Cardiac muscle cell (in vitro differentiated cells and primary cell): ENCODE data around the gene CRYBG1. TPM values are rescaled to one million over a fixed set of nuclear protein-coding genes. Genes with fewer than 3 reads are reported as not detected.

ENCODE experiments used
- DNase-seq, 2 donors: peaks; one replicate each; pipeline versions ENCODE4 v3.0.0 to v3.0.0-alpha.2; 2010 to 2017; ENCODE audit warnings: low read depth in 1 of 2, low spot score in 1 of 2
- H3K27ac ChIP-seq: fragments of 200-600 bp; sonication (generic); 2 replicates; pipeline ENCODE4 v1.5.1; 2016
- H3K27me3 ChIP-seq: fragments of 200-600 bp; sonication (generic); 2 replicates; pipeline ENCODE4 v1.6.0; 2016; ENCODE audit warnings: control low read depth
- H3K36me3 ChIP-seq: fragments of 200-600 bp; sonication (generic); 2 replicates; pipeline ENCODE4 v1.5.1; 2016; ENCODE audit warnings: control low read depth
- H3K4me1 ChIP-seq: fragments of 200-600 bp; sonication (generic); 2 replicates; pipeline ENCODE4 v1.8.1; 2017; ENCODE audit warnings: low read depth, mild to moderate bottlenecking, mixed run types
- H3K4me3 ChIP-seq: fragments of 200-600 bp; sonication (generic); 2 replicates; pipeline ENCODE4 v1.5.1; 2016; ENCODE audit warnings: mild to moderate bottlenecking
- H3K9me3 ChIP-seq: fragments of 200-600 bp; sonication (generic); 2 replicates; pipeline ENCODE4 v1.5.1; 2017; ENCODE audit warnings: low read depth, mild to moderate bottlenecking, control low read depth
- polyA plus RNA-seq: library from polyadenylated mRNA; unstranded; fragments of >200 nt; fragmentation: Nextera tagmentation; extraction: Ambion mirVana; gene quantifications from 2 replicates; pipeline ENCODE4 v1.2.1, GENCODE V29; 2016
- total RNA-seq: library from RNA; depleted of rRNA; stranded (reverse); fragments of >200 nt; gene quantifications from 2 replicates; pipeline ENCODE4 v1.2.3, GENCODE V29; 2016
- TF ChIP-seq, protein P1 (sequence below): IDR thresholded peaks from 2 replicates; pipeline ENCODE4 v1.5.1; 2012; ENCODE audit warnings: low read depth, mild to moderate bottlenecking, low read length

Gene CRYBG1
- total and polyA plus RNA-seq, 2 experiments from 2014 or later, result 0.22 TPM; not detected in 1

GRCh38 chr6:106591111-106591825 is 230.8 kb downstream of the CRYBG1 start:
- H3K36me3 ChIP-seq, result no peaks in the 10 kb centered on the region
- H3K4me1 ChIP-seq, result no peaks in the 10 kb centered on the region
- DNase-seq, result peak in 1 of 2 donors; percentile 80
- H3K27ac ChIP-seq, result no peak overlapping the region
- no peak overlapping the region for H3K4me3 ChIP-seq
- no peaks in the 10 kb centered on the region for H3K9me3 ChIP-seq
- TF ChIP-seq, protein P1, sequence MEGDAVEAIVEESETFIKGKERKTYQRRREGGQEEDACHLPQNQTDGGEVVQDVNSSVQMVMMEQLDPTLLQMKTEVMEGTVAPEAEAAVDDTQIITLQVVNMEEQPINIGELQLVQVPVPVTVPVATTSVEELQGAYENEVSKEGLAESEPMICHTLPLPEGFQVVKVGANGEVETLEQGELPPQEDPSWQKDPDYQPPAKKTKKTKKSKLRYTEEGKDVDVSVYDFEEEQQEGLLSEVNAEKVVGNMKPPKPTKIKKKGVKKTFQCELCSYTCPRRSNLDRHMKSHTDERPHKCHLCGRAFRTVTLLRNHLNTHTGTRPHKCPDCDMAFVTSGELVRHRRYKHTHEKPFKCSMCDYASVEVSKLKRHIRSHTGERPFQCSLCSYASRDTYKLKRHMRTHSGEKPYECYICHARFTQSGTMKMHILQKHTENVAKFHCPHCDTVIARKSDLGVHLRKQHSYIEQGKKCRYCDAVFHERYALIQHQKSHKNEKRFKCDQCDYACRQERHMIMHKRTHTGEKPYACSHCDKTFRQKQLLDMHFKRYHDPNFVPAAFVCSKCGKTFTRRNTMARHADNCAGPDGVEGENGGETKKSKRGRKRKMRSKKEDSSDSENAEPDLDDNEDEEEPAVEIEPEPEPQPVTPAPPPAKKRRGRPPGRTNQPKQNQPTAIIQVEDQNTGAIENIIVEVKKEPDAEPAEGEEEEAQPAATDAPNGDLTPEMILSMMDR, result no peak
- no peaks in the 10 kb centered on the region for H3K27me3 ChIP-seq

DNA sequence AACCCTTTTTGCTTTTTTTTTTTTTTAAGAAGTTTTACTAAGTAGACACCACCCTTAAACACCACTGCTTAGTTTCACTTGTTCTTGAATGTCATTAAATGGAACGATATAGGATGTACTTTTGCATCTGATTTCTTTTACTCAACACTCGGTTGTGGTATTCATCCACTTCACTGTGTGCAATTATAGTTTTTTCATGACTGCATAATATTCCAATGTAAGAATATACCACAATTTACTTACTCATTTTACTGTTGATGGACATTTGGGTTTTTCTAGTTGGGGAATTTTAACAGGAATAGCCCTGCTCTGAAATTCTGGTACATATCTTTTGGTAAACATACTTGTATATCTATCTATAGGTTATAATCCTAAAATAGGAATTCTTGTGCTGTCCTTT is 238.9 kb downstream of the CRYBG1 start:
- Histone ChIP-seq H3K36me3 (no peaks in the 10 kb centered on the region), H3K4me3 (no peak overlapping the region), H3K9me3 (no peaks in the 10 kb centered on the region), H3K27ac (no peak overlapping the region), H3K27me3 (no peaks in the 10 kb centered on the region), H3K4me1 (no peaks in the 10 kb centered on the region)
- no peak for DNase-seq
- TF ChIP-seq, protein P1, result no peak

GRCh38 chr6:106600329-106600728 is 239.8 kb downstream of the CRYBG1 start:
- TF ChIP-seq, protein P1, result no peak
- Histone ChIP-seq H3K27ac (no peak overlapping the region), H3K36me3 (no peaks in the 10 kb centered on the region)

GRCh38 chr6:106608080-106608668 is 247.7 kb downstream of the CRYBG1 start:
- TF ChIP-seq, protein P1, result peak; percentile 58
- no peaks in the 10 kb centered on the region for H3K36me3 ChIP-seq
- H3K4me3 ChIP-seq, result no peak overlapping the region
- DNase-seq, result peak; percentile 64 to 65
- no peak overlapping the region for H3K27ac ChIP-seq
- no peaks in the 10 kb centered on the region for H3K27me3 ChIP-seq
- H3K9me3 ChIP-seq, result no peaks in the 10 kb centered on the region
- H3K4me1 ChIP-seq, result peaks cover 3% of the 10 kb centered on the region

More at GRCh38 chr6:106600329-106600728, 239.8 kb downstream of the CRYBG1 start:
- Histone ChIP-seq H3K4me3 (no peak overlapping the region), H3K4me1 (no peaks in the 10 kb centered on the region), H3K9me3 (no peaks in the 10 kb centered on the region), H3K27me3 (no peaks in the 10 kb centered on the region)
- no peak for DNase-seq

GRCh38 chr6:106609699-106610098 is 249.2 kb downstream of the CRYBG1 start:
- peaks cover 13% of the 10 kb centered on the region for H3K4me1 ChIP-seq
- TF ChIP-seq, protein P1, result peak; percentile 20
- no peaks in the 10 kb centered on the region for H3K9me3 ChIP-seq
- DNase-seq, result peak; percentile 13 to 47
- no peak overlapping the region for H3K4me3 ChIP-seq
- no peaks in the 10 kb centered on the region for H3K27me3 ChIP-seq
- no peak overlapping the region for H3K27ac ChIP-seq
- H3K36me3 ChIP-seq, result no peaks in the 10 kb centered on the region
